T-helper 2 cell (primary cell): Measurements from ENCODE around the gene MSI2.
A peak's percentile ranks its signal among the peaks of the same experiment; 100 is the strongest.
"Not testable (repeated sequence)": the region's sequence is repeated elsewhere in the genome, so short reads cannot be mapped to it uniquely, and the experiment has no call there.

Experiments used
- DNase-seq, 5 experiments: peaks; one replicate each; pipeline versions ENCODE4 v3.0.0 to v3.0.0-alpha.2; 2012 to 2022
- total RNA-seq, 2 donors: gene quantifications; one replicate each; lab custom pipeline; 2026; lab: John Stamatoyannopoulos, UW

Gene MSI2
- 96.4 to 121 reads per million in 2 donors for total RNA-seq

DNA sequence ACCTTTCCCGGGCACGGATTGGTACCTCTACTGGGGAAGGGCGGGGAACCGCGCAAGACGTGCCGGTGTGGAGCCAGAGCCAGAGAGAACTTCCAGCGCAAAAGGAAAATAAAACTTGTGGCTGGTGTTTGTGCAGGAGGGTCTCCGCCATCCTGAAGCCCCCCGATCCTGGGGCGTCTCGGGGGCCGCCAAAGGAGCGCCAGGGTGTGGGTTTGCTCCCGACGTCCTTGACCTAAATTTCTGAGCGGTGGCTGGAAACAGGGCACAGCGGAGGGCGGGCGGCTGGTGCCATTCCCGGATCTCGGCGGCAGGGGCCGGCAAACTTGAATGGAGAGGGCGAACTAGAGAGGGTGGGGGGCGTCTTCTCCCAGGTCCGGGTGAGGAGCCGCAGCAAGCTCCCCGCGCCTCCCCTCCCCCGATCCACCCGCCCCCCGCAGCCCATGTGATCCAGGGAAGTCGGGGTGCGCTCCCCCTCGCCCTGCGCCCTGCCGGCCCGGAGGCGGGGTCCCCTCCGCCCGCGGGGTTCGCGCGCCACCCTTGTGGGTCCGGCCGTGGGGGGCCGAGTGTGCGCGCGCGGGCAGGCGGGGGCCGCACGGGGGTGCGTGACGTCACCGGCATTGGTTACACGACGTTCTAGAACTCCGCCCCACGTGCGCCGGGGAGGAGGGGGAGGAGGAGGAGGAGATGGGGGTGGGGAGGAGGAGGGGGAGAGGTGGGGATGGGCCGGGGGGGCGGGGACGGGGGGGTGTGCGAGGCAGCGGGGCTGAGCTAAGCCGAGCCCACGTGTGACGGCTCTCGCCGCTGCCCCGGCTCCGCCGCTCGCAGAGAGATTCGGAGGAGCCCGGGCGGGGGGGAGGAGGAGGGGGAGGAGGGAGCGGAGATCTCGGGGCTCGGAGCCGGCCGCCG is at the start of gene MSI2:
TSS of gene MSI2 (plus strand) at position 748 of the 906 bp plus-strand sequence. CDS start 220 bp downstream, outside the sequence.
- DNase-seq, result peak; percentile 80 to 94 (median 88)

- no peak for DNase-seq
These were observed 49.4 kb upstream of the MSI2 start for GRCh38 chr17:57206928-57207327.

GRCh38 chr17:57207396-57207795 is 48.9 kb upstream of the MSI2 start:
- DNase-seq, result no peak

- DNase-seq, result no peak
These were observed 46.1 kb upstream of the MSI2 start for GRCh38 chr17:57210224-57210553.

DNA sequence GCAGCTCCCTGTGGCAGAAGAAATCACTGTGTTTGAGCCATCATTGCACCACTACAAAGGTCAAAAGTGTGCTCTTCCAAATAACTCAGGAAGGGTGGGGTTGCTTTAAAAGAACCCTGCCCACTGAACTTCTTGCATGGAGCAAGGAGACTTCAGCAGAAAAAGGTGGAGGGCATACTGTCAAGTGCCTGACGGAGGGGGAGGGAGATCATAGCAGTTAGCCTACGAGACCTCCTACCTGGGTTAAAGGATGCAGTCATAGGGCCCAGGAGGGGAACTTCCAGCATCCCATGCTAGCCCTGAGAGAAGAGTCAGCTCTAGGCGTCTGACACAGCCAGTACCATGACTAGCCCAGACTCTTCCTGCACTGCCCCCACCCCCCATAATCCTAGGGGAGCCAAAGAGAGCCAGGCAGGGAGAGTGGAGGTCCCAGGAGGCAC is 45.3 kb upstream of the MSI2 start:
- no peak for DNase-seq

- DNase-seq, result no peak
These were observed 44.8 kb upstream of the MSI2 start for GRCh38 chr17:57211543-57211942.

- DNase-seq, result no peak
These were observed 43.0 kb upstream of the MSI2 start for GRCh38 chr17:57213180-57213825.

DNA sequence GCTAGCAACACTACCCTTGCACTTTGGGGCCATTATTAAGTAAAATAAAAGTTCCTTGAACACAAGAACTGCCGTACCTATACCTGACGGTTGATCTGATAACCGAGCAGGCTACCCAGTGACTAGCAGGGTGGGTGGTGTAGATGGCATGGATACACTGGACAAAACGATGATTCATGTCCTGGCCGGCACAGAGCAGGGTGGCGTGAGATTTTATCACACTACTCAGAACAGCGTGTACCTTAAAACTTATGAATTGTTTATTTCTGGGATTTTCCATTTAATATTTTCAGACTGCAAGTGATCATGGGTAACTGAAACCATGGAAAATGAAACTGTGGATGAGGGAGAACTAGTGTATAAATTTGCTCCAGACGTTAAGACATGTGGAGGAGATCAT is 41.0 kb upstream of the MSI2 start:
- no peak for DNase-seq

GRCh38 chr17:57221366-57222350 is 34.7 kb upstream of the MSI2 start:
- no peak for DNase-seq

DNA sequence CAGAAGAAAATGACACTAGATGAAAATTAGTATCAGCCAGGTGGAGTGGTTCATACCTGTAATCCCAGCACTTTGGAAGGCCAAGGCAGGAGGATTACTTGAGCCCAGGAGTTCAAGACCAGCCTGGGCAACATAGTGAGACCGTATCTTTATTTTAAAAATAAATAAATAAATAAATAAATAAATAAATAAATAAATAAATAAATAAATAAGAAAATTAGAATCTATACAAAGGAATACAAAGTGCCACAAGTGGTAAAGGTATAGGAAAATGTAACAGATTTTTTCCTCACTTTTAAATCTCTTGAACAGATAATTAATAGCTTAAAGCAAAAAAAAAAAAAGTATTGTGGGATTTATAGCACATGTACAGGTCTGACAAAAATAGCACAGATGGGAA is 33.9 kb upstream of the MSI2 start:
- not testable (repeated sequence) for DNase-seq

GRCh38 chr17:57225127-57225526 is 31.2 kb upstream of the MSI2 start:
- DNase-seq, result no peak

GRCh38 chr17:57226793-57227192 is 29.5 kb upstream of the MSI2 start:
- no peak for DNase-seq

GRCh38 chr17:57228911-57229310 is 27.4 kb upstream of the MSI2 start:
- DNase-seq, result no peak

DNA sequence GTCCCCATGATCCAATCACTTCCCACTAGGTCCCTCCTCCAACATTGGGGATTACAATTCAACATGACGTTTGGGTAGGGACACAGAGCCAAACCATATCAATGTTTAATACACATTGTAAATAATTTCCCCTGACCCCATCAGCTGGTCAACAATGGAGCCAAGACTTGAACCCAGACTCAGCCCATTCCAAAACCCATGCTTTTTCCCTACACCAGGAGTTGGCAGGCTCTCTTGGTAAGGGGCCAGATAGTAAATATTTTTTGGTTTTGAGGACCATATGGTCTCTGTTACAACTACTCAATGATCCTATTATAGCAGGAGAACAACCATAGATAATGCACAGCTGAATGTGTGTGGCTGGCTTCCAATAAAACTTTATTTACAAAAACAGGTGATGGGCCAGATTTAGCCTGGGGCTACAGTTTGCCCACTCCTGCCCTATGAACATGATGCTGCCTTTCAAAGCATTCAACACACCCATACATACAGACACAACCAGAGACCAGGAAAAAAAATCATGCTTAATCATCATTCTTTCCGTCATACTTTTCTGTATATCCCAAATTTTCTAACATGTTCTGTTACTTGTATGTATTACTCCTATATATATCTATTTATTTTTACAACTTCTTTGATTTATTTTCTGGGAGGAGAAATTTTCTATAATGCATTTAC is 22.1 kb upstream of the MSI2 start:
- no peak for DNase-seq

DNA sequence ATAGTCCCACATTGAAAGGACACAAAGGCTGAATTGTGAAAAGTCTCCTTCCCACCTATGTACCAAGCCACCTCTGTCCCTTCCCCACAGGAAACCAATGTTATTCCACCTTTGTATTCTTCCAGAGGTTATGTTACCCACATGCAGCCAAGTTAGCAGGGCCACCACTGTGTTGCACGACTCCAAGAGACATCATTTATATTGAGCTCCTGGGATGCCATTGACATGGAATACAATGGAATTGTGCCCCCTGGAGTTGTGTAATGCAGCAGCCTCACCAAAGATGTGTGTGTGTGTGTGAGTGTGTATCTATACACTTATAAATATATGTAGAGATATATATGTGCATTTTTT is 21.6 kb upstream of the MSI2 start:
- no peak for DNase-seq

- no peak for DNase-seq
These were observed 21.2 kb upstream of the MSI2 start for GRCh38 chr17:57235124-57235523.

GRCh38 chr17:57236686-57237299 is 19.5 kb upstream of the MSI2 start:
- DNase-seq, result no peak

DNA sequence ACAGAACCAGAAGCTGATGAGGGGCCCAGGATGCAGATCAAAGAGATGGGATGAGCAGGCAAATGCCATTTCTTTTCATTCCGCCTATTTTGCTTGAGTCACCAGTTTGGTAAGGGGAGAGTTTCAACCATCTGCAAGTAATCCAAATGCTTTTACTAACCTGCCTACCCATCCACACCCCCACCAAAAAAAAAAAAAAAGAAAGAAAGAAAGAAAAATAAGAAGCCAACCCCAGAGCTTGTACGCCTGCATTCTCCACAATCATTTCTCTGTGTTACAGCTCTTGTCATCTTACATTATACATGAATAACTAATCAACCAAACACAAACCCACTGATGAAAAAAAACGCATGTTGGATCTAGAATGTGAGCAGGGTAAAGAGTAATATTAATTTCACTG is 15.7 kb upstream of the MSI2 start:
- DNase-seq, result no peak

GRCh38 chr17:57242148-57242547 is 14.2 kb upstream of the MSI2 start:
- no peak for DNase-seq

GRCh38 chr17:57243171-57243622 is 13.1 kb upstream of the MSI2 start:
- DNase-seq, result peak; percentile 52 to 70 (median 60)

DNA sequence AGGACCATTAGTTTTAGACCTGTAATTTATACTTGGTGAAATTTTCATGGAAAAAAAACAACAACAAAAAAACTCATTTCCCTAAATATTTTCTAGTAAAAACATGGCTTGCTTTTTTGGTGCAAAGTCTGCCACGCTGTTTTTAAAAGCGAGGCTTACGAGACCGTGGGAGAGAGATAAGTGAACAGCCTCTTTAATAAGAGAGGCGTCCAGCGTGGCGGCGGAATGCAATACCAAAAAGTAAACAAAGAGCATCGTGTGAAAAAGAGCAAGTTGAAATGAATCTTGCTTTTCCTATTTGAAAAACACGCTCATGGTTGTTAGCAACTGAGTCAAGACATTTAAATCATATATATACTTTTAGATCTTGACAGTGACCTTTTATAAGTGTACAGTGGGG is 10.5 kb upstream of the MSI2 start:
- no peak for DNase-seq

DNA sequence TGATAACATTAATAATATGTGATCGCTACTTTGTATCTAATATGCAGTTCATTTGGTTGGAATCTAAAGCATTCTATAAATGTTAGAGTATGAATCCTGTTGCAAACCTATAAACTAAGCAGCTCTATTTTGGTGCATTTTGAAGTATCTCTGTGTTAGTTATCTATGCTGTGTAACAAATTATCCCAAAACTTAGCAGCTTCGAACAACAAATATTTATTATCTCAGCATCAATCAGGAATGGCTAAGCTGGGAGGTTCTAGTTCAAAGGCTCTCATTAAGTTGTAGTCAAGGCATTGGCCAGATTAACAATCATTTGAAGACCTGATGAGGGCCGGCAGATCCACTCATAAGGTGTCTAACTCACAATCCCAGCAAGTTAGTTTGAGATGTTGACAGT is 10.1 kb upstream of the MSI2 start:
- DNase-seq, result no peak
